H9 (cell line): ENCODE measurements around the gene UBXN7. TPM values are rescaled to one million over a fixed set of nuclear protein-coding genes. Genes with fewer than 3 reads are reported as not detected.

Experiments used
- DNase-seq: peaks from one replicate; pipeline ENCODE4 v3.0.0-alpha.2; 2017
- H2AFZ ChIP-seq: one replicate; pipeline ENCODE4 v1.6.1; 2013; ENCODE audit warnings: mild to moderate bottlenecking, low read length, control low read depth, moderate library complexity
- H2AK5ac ChIP-seq: 2 replicates; pipeline ENCODE4 v1.6.1; 2013; ENCODE audit warnings: low read length, control low read depth, mixed read lengths; ENCODE audit not compliant: insufficient read length
- H2BK120ac ChIP-seq: one replicate; pipeline ENCODE4 v1.6.1; 2013; ENCODE audit warnings: low read depth, mild to moderate bottlenecking, low read length, control low read depth, inconsistent platforms; ENCODE audit not compliant: poor library complexity, severe bottlenecking
- H2BK12ac ChIP-seq: 2 replicates; pipeline ENCODE4 v1.6.1; 2013; ENCODE audit warnings: low read length, control low read depth, mixed read lengths, low read depth; ENCODE audit not compliant: insufficient read length
- H2BK15ac ChIP-seq: 2 replicates; pipeline ENCODE4 v1.6.1; 2013; ENCODE audit warnings: low read depth, low read length, control low read depth
- H2BK20ac ChIP-seq: one replicate; pipeline ENCODE4 v1.6.1; 2013; ENCODE audit warnings: low read depth, mild to moderate bottlenecking, low read length, control low read depth, inconsistent platforms; ENCODE audit not compliant: poor library complexity, severe bottlenecking
- H2BK5ac ChIP-seq: 2 replicates; pipeline ENCODE4 v1.6.1; 2013; ENCODE audit warnings: low read length, control low read depth, mixed read lengths; ENCODE audit not compliant: insufficient read length
- H3K14ac ChIP-seq: 2 replicates; pipeline ENCODE4 v1.6.1; 2013; ENCODE audit warnings: low read length, control low read depth; ENCODE audit not compliant: insufficient read depth
- H3K18ac ChIP-seq: 2 replicates; pipeline ENCODE4 v1.6.1; 2013; ENCODE audit warnings: low read depth, mild to moderate bottlenecking, mixed read lengths, low read length, control low read depth; ENCODE audit not compliant: insufficient read length
- H3K23ac ChIP-seq: 2 replicates; pipeline ENCODE4 v1.6.1; 2013; ENCODE audit warnings: low read length, control low read depth, mixed read lengths, low read depth; ENCODE audit not compliant: insufficient read length
- H3K23me2 ChIP-seq: 2 replicates; pipeline ENCODE4 v1.6.1; 2013; ENCODE audit warnings: low read depth, mild to moderate bottlenecking, mixed read lengths, low read length, control low read depth; ENCODE audit not compliant: insufficient read length, poor library complexity, severe bottlenecking
- H3K27ac ChIP-seq: 2 replicates; pipeline ENCODE4 v1.5.1; 2013; ENCODE audit warnings: low read length, control low read depth, mixed read lengths, low read depth; ENCODE audit not compliant: insufficient read length
- H3K27me3 ChIP-seq: 2 replicates; pipeline ENCODE4 v1.6.1; 2013; ENCODE audit warnings: low read length, control low read depth, inconsistent platforms; ENCODE audit not compliant: insufficient read depth
- H3K4ac ChIP-seq: 2 replicates; pipeline ENCODE4 v1.6.1; 2013; ENCODE audit warnings: low read depth, mild to moderate bottlenecking, control low read depth, inconsistent platforms, low read length, moderate library complexity
- H3K4me1 ChIP-seq: 2 replicates; pipeline ENCODE4 v1.6.1; 2013; ENCODE audit warnings: low read length, control low read depth, inconsistent platforms; ENCODE audit not compliant: insufficient read depth
- H3K4me2 ChIP-seq: 2 replicates; pipeline ENCODE4 v1.6.1; 2013; ENCODE audit warnings: low read length, control low read depth, mixed read lengths; ENCODE audit not compliant: insufficient read length, insufficient read depth
- H3K56ac ChIP-seq: 2 replicates; pipeline ENCODE4 v1.6.1; 2013; ENCODE audit warnings: low read depth, mild to moderate bottlenecking, mixed read lengths, low read length, control low read depth; ENCODE audit not compliant: insufficient read length
- H3K79me1 ChIP-seq: 2 replicates; pipeline ENCODE4 v1.6.1; 2013; ENCODE audit warnings: low read depth, mild to moderate bottlenecking, moderate library complexity, low read length, control low read depth, inconsistent platforms; ENCODE audit not compliant: insufficient read depth, poor library complexity, severe bottlenecking
- H3K79me2 ChIP-seq: 2 replicates; pipeline ENCODE4 v1.6.1; 2013; ENCODE audit warnings: low read length, control low read depth, inconsistent platforms; ENCODE audit not compliant: insufficient read depth
- H3K9ac ChIP-seq: 2 replicates; pipeline ENCODE4 v1.6.1; 2013; ENCODE audit warnings: low read length, control low read depth, mixed read lengths; ENCODE audit not compliant: insufficient read length; ENCODE audit errors: extremely low read depth
- H3K9me3 ChIP-seq: one replicate; pipeline ENCODE4 v1.6.1; 2013; ENCODE audit warnings: low read depth, low read length, inconsistent platforms; ENCODE audit not compliant: control insufficient read depth
- H3T11ph ChIP-seq: one replicate; pipeline ENCODE4 v1.6.1; 2013; ENCODE audit warnings: mild to moderate bottlenecking, low read length, control low read depth, inconsistent platforms
- H4K20me1 ChIP-seq: one replicate; pipeline ENCODE4 v1.6.1; 2013; ENCODE audit not compliant: control insufficient read depth, insufficient read length, insufficient read depth
- H4K5ac ChIP-seq: 2 replicates; pipeline ENCODE4 v1.6.1; 2013; ENCODE audit warnings: low read depth, mild to moderate bottlenecking, mixed read lengths, low read length, control low read depth; ENCODE audit not compliant: insufficient read length
- H4K8ac ChIP-seq: replicated peaks from 2 replicates; pipeline ENCODE4 v1.6.1; 2013; ENCODE audit warnings: low read length, control low read depth, mixed read lengths, low read depth; ENCODE audit not compliant: insufficient read length
- H4K91ac ChIP-seq: 2 replicates; pipeline ENCODE4 v1.6.1; 2013; ENCODE audit warnings: low read depth, mild to moderate bottlenecking, moderate library complexity, mixed read lengths, low read length, control low read depth; ENCODE audit not compliant: insufficient read length
- H3K27ac Mint-ChIP-seq, 3 experiments: 2 replicates in 2 of 3; 3 replicates in 1 of 3; pipeline ENCODE4 v1.8.0; 2020 to 2021; ENCODE audit warnings: mixed read lengths in 3 of 3, mild to moderate bottlenecking in 1 of 3, moderate library complexity in 1 of 3
- H3K27me3 Mint-ChIP-seq: 2 replicates; pipeline ENCODE4 v1.8.0; 2021; ENCODE audit warnings: low read depth, mild to moderate bottlenecking, moderate library complexity, mixed read lengths
- H3K36me3 Mint-ChIP-seq, 3 experiments: 2 replicates in 2 of 3; 3 replicates in 1 of 3; pipeline ENCODE4 v1.8.0; 2020 to 2021; ENCODE audit warnings: low read depth in 3 of 3, mixed read lengths in 3 of 3; ENCODE audit not compliant: insufficient read depth in 1 of 3
- H3K4me1 Mint-ChIP-seq, 2 experiments: 2 replicates each; pipeline ENCODE4 v1.8.0; 2020; ENCODE audit warnings: mixed read lengths in 2 of 2
- H3K4me3 Mint-ChIP-seq, 2 experiments: 2 replicates in 1 of 2; 3 replicates in 1 of 2; pipeline ENCODE4 v1.8.0; 2020 to 2021; ENCODE audit warnings: mild to moderate bottlenecking in 2 of 2, mixed read lengths in 2 of 2, moderate library complexity in 1 of 2
- H3K9me3 Mint-ChIP-seq, 2 experiments: 2 replicates in 1 of 2; 3 replicates in 1 of 2; pipeline ENCODE4 v1.8.0; 2020; ENCODE audit warnings: mild to moderate bottlenecking in 2 of 2, mixed read lengths in 2 of 2, moderate library complexity in 1 of 2
- CTCF ChIP-seq: fragments of 200-600 bp; sonication (generic); conservative IDR thresholded peaks from 3 replicates; pipeline ENCODE4 v1.8.0; 2021; ENCODE audit warnings: antibody characterized with exemption, mild to moderate bottlenecking
- WGBS: extraction: QIAGEN DNeasy Blood & Tissue Kit; methylation state at CpG from one replicate; pipeline ENCODE4 v1.1.7; 2013; ENCODE audit warnings: missing lambda C conversion rate, low lambda C conversion rate, mixed read lengths; ENCODE audit not compliant: insufficient read length; ENCODE audit errors: extremely low coverage; 5-methylcytosine and 5-hydroxymethylcytosine counted together
- total RNA-seq: library from RNA; stranded (reverse); gene quantifications from 2 replicates; pipeline ENCODE4 v1.2.1, GENCODE V29; 2021

UBXN7 gene
- total RNA-seq, 1 experiment from 2014 or later: 110 TPM

DNA sequence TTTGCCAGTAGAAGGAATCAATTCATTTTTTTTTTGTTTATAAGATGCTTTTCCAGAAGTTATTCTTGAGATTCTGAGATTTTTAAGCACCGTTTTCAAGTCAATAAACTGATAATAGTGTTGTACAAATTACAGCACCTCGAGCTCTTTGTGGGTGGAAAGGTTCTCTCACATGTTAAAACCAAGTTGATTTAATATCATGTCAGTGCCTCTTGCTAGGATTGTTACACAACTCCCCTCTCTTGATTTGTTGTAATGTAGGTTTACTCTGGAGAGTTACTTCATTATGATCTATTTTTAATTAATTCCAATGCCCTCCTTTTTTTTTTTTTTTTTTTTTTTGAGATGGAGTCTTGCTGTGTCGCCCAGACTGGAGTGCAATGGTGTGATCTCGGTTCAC, 25.8 kb upstream of the UBXN7 start:
- Histone ChIP-seq H2BK5ac (no peak overlapping the region), H3K27ac (no peak overlapping the region), H3K18ac (no peak overlapping the region), H3K4ac (no peak overlapping the region), H3K79me1 (no peaks in the 10 kb centered on the region), H4K20me1 (no peaks in the 10 kb centered on the region), H2BK15ac (no peak overlapping the region), H2AK5ac (no peak overlapping the region), H2AFZ (no peak overlapping the region), H3K23ac (no peak overlapping the region), H3K14ac (no peak overlapping the region), H2BK20ac (no peak overlapping the region), H3K9me3 (no peaks in the 10 kb centered on the region), H4K91ac (no peak overlapping the region), H3K4me1 (no peaks in the 10 kb centered on the region), H3K4me2 (no peak overlapping the region), H4K8ac (no peak overlapping the region), H3K79me2 (no peaks in the 10 kb centered on the region), H2BK12ac (no peak overlapping the region), H4K5ac (no peak overlapping the region), H2BK120ac (no peak overlapping the region), H3T11ph (no peak overlapping the region), H3K56ac (no peak overlapping the region), H3K23me2 (no peaks in the 10 kb centered on the region), H3K27me3 (no peaks in the 10 kb centered on the region), H3K9ac (no peak overlapping the region)
- no peaks in the 10 kb centered on the region for H3K36me3 Mint-ChIP-seq
- H3K27me3 Mint-ChIP-seq: no peaks in the 10 kb centered on the region
- no peak for TF ChIP-seq CTCF
- H3K4me3 Mint-ChIP-seq: no peak overlapping the region
- no peaks in the 10 kb centered on the region for H3K4me1 Mint-ChIP-seq
- DNase-seq: no peak
- no peak overlapping the region for H3K27ac Mint-ChIP-seq
- H3K9me3 Mint-ChIP-seq: no peaks in the 10 kb centered on the region
- no CpG with 5 or more reads among the region's 4 CpGs for WGBS
